Heart right ventricle (tissue), 16 donors: ENCODE results near the gene UHMK1. TPM values are rescaled to one million over a fixed set of nuclear protein-coding genes. Genes with fewer than 3 reads are reported as not detected.

ENCODE experiments used
- ATAC-seq, 8 donors: fragments of 200-7000 bp; cut with Tn5 transposase; one replicate each; pipeline ENCODE4 v1.9.1; 2020; ENCODE audit warnings: mild to moderate bottlenecking in 8 of 8, moderate library complexity in 8 of 8, moderate number of reproducible peaks in 1 of 8
- DNase-seq, 2 donors: peaks; one replicate each; pipeline ENCODE4 v3.0.0-alpha.2; 2020
- H3K27ac ChIP-seq, 10 donors: fragments of 200-600 bp; sonication (generic) in 2 of 10; one replicate each; pipeline versions ENCODE4 v1.5.0 to v1.8.0; 2020 to 2022; ENCODE audit warnings: mild to moderate bottlenecking in 3 of 10
- H3K27me3 ChIP-seq, 7 donors: fragments of 200-600 bp; one replicate each; pipeline ENCODE4 v1.8.0; 2021 to 2022; ENCODE audit warnings: mild to moderate bottlenecking in 2 of 7
- H3K36me3 ChIP-seq, 9 donors: fragments of 200-600 bp; sonication (generic) in 1 of 9; one replicate each; pipeline versions ENCODE4 v1.5.0 to v1.8.0; 2020 to 2022; ENCODE audit warnings: mild to moderate bottlenecking in 2 of 9
- H3K4me1 ChIP-seq, 9 donors: fragments of 200-600 bp; sonication (generic) in 1 of 9; one replicate each; pipeline versions ENCODE4 v1.5.0 to v1.8.0; 2020 to 2022; ENCODE audit warnings: mild to moderate bottlenecking in 4 of 9
- H3K4me3 ChIP-seq, 10 donors: fragments of 200-600 bp; sonication (generic) in 2 of 10; one replicate each; pipeline versions ENCODE4 v1.5.0 to v1.8.0; 2020 to 2022; ENCODE audit warnings: mild to moderate bottlenecking in 7 of 10, moderate library complexity in 2 of 10
- H3K9me3 ChIP-seq, 11 donors: fragments of 200-600 bp in 10 of 11; sonication (generic) in 2 of 11; one replicate each; pipeline versions ENCODE4 v1.5.0 to v1.8.0; 2013 to 2022; ENCODE audit warnings: mild to moderate bottlenecking in 2 of 11, control low read depth in 1 of 11, moderate library complexity in 1 of 11
- WGBS, 2 donors: extraction: QIAGEN DNeasy Blood & Tissue Kit; methylation state at CpG; one replicate each; pipeline ENCODE4 v1.1.7; 2013; ENCODE audit warnings: inconsistent platforms in 1 of 2; 5-methylcytosine and 5-hydroxymethylcytosine counted together
- intact Hi-C, 10 donors: fragments of 100-400 bp; cut with DNase I; formaldehyde crosslinking; loops; one replicate each; pipeline versions ENCODE4 v1.11.1 to v1.14.2; 2022
- polyA plus RNA-seq, 2 donors: library from polyadenylated mRNA; stranded (reverse); fragments of 200-250 nt; gene quantifications; one replicate each; pipeline ENCODE4 v1.2.3, GENCODE V29; 2013
- total RNA-seq, 10 donors: library from RNA; stranded (reverse); fragmentation: NEBNext Ultra II Directional in 3 of 10; extraction: Animal tissue kit (Norgen Biotek cat#: 25700) in 3 of 10; gene quantifications; one replicate each; pipeline versions ENCODE4 v1.2.1 to v1.2.4, GENCODE V29; 2021 to 2023
- TF ChIP-seq, protein P1 (sequence below), 9 donors: fragments of 200-600 bp; sonication (generic) in 2 of 9; IDR thresholded peaks; one replicate each; pipeline versions ENCODE4 v1.5.0 to v1.8.0; 2021 to 2022; ENCODE audit warnings: antibody characterized with exemption in 9 of 9, mild to moderate bottlenecking in 5 of 9, moderate library complexity in 1 of 9
- donor health status: Arrhythmogenic right ventricular cardiomyopathy.
- donor health status: ischemic (EF 13 %, LVEDD 7.1; RV severe dilation, severe dysfunction).
- donor health status: healthy with polysubstance abuse.
- donor health status: DM: no; HTN: yes; CAD: no.
- donor health status: DM: no; HTN: no; CAD: no.
- donor health status: ischemic (EF 25% LVEDD 6.9; RV normal size, moderate dysfunction).
- donor health status: ischemic (EF 25% LVEDD 5.7; RV mildly dilated, moderate dysfunction).
- donor health status: healthy.
- donor health status: DM: yes; HTN: yes; CAD: no.
- donor health status: Ischemic cardiomyopathy.
- donor health status: ischemic (EF 35%, LVEDD 5.7; RV mildly dilated, moderate dysfunction).
- donor health status: nonischemic (EF 11% LVEDD 7.7; RV severe dilation, severe dysfunction).
- donor health status: DM: yes; HTN: yes; CAD: no.
- donor health status: PGD.
- donor health status: ischemic (EF 29% LVEDD 5.4; RV normal size, mild dysfunction).
- donor health status: nonischemic (EF 23%, LVEDD 6.1; RV moderate dilation, normal function).

Gene UHMK1
- total and polyA plus RNA-seq, 12 donors, result 6.7 to 30.6 (median 20.0) TPM

DNA sequence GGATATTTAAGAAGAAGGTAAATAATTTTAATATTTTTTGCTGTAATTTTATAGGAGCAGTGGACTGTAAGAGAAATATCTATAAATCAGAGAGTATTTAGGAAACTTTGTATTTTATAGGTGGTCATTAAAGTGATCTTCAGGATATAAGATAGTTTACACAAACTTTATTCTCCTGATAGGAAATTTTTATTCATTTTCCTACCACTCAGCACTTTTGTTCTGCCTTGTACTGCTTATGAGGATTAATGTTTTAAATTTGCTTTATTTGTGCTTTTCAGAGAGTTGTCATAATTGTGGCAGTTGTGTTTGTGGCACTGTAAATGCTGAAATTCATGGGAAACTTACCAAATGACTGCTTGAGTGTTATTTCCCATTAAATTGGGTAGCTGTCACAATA is 29.7 kb downstream of the UHMK1 start:
- no peaks in the 10 kb centered on the region for H3K9me3 ChIP-seq
- peaks cover 0 to 78% (median 30%) of the 10 kb centered on the region in 9 donors for H3K36me3 ChIP-seq
- no peak overlapping the region for H3K4me3 ChIP-seq
- no peaks in the 10 kb centered on the region for H3K27me3 ChIP-seq
- ATAC-seq, result no peak
- TF ChIP-seq, protein P1, sequence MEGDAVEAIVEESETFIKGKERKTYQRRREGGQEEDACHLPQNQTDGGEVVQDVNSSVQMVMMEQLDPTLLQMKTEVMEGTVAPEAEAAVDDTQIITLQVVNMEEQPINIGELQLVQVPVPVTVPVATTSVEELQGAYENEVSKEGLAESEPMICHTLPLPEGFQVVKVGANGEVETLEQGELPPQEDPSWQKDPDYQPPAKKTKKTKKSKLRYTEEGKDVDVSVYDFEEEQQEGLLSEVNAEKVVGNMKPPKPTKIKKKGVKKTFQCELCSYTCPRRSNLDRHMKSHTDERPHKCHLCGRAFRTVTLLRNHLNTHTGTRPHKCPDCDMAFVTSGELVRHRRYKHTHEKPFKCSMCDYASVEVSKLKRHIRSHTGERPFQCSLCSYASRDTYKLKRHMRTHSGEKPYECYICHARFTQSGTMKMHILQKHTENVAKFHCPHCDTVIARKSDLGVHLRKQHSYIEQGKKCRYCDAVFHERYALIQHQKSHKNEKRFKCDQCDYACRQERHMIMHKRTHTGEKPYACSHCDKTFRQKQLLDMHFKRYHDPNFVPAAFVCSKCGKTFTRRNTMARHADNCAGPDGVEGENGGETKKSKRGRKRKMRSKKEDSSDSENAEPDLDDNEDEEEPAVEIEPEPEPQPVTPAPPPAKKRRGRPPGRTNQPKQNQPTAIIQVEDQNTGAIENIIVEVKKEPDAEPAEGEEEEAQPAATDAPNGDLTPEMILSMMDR (IDR thresholded peaks at IDR 0.05), result no peak
- DNase-seq, result no peak
- intact Hi-C loops, result no loop called here
- H3K27ac ChIP-seq, result no peak overlapping the region
- peaks cover 0 to 10% (median 0%) of the 10 kb centered on the region in 9 donors for H3K4me1 ChIP-seq

DNA sequence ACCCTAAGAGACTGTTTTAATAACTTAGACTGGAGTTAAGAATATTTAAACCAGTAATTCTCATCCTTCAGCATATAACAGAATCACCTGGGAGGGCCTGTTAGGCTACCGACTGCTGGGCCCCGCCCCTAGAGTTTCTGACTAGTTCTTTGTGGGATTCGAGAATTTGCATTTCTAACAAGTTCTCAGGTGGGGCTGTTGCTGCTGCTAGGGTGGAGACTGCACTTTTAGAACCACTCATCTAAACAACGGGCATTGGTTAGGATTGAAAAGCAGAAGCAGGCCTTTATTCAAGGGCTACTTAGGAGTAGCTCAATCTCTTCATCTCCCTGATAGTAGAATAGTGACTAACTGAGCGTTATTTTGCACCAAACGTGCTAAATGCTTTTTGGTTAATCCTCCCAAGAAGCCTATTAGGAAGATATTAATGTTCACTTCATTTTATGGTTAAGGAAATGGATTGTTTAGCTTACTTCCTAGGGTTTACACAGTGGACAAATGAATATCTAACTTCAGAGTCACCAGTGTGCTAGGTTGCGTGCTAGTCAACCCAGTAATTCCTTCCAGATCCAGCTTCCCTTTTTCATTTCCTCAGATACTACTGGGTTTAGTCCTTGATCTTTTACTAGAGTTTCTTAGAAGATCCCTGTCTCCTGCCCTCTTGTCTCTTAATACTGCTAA is 32.8 kb downstream of the UHMK1 start:
- no peaks in the 10 kb centered on the region for H3K27me3 ChIP-seq
- H3K27ac ChIP-seq, result no peak overlapping the region
- TF ChIP-seq, protein P1 (IDR thresholded peaks at IDR 0.05), result no peak
- peaks cover 0 to 10% (median 0%) of the 10 kb centered on the region in 9 donors for H3K4me1 ChIP-seq
- ATAC-seq (no peak), DNase-seq (no peak)
- no peak overlapping the region for H3K4me3 ChIP-seq
- intact Hi-C loops, result no loop called here
- H3K36me3 ChIP-seq, result peaks cover 0 to 47% (median 2%) of the 10 kb centered on the region in 9 donors
- H3K9me3 ChIP-seq, result no peaks in the 10 kb centered on the region
- WGBS, 2 donors, result 79 to 84% methylated on average over 7 of the region's 7 CpGs

DNA sequence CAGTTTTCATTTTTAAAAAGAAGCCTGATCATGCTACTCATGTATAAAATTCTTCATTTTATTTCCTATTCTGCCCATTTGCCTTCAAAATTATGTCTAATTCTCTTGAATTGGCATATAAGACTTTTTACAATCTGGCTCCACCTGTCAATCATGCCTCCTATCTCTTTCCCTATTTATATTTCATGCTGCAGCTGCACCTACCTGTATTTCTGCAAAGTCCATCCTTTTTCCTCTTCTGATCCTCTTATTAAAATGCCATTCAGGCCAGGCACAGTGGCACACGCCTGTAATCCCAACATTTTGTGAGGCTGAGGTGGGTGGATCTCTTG is 33.3 kb downstream of the UHMK1 start:
- Histone ChIP-seq H3K4me3 (no peak overlapping the region), H3K9me3 (no peaks in the 10 kb centered on the region), H3K36me3 (peaks cover 0 to 42% (median 0%) of the 10 kb centered on the region in 9 donors), H3K4me1 (peaks cover 0 to 10% (median 0%) of the 10 kb centered on the region in 9 donors), H3K27me3 (no peaks in the 10 kb centered on the region), H3K27ac (no peak overlapping the region)
- ATAC-seq (no peak), DNase-seq (no peak)
- WGBS, 2 donors, result 91 to 93% methylated on average over 1 of the region's 1 CpG
- TF ChIP-seq, protein P1 (IDR thresholded peaks at IDR 0.05), result no peak
- intact Hi-C loops, result no loop called here

DNA sequence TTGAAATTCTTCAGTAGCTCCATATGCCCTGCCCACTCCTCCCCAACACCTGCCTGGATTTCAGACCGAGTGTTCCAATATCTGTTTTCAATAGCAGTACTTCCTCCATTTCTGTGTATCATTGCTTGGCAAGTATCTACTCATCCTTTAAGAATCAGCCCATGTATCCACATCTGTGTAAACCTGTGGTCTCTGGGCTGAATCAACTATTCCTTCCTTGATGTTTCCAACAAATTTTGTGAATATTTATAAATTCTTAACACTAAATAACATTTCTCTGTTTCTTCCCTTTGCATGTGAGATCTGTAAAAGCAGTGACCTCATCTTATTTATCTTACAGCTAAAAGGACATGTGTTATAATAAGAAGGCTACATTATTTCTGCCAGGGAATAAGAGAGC is 37.9 kb downstream of the UHMK1 start:
- WGBS, 2 donors, result 55 to 72% methylated on average over 1 of the region's 1 CpG
- peaks cover 0 to 12% (median 0%) of the 10 kb centered on the region in 9 donors for H3K36me3 ChIP-seq
- no peak for ATAC-seq
- TF ChIP-seq, protein P1 (IDR thresholded peaks at IDR 0.05), result no peak
- H3K27me3 ChIP-seq, result no peaks in the 10 kb centered on the region
- no peak overlapping the region for H3K27ac ChIP-seq
- no peak overlapping the region for H3K4me3 ChIP-seq
- intact Hi-C loops, result no loop called here
- no peaks in the 10 kb centered on the region for H3K9me3 ChIP-seq
- H3K4me1 ChIP-seq, result peaks cover 0 to 4% (median 0%) of the 10 kb centered on the region in 9 donors
- no peak for DNase-seq
